ENCODE data around the gene IRF2. TPM values are rescaled to one million over a fixed set of nuclear protein-coding genes. Genes with fewer than 3 reads are reported as not detected.

IRF2 gene
- total RNA-seq, 1 donor from 2014 or later: 27.6 TPM

DNA sequence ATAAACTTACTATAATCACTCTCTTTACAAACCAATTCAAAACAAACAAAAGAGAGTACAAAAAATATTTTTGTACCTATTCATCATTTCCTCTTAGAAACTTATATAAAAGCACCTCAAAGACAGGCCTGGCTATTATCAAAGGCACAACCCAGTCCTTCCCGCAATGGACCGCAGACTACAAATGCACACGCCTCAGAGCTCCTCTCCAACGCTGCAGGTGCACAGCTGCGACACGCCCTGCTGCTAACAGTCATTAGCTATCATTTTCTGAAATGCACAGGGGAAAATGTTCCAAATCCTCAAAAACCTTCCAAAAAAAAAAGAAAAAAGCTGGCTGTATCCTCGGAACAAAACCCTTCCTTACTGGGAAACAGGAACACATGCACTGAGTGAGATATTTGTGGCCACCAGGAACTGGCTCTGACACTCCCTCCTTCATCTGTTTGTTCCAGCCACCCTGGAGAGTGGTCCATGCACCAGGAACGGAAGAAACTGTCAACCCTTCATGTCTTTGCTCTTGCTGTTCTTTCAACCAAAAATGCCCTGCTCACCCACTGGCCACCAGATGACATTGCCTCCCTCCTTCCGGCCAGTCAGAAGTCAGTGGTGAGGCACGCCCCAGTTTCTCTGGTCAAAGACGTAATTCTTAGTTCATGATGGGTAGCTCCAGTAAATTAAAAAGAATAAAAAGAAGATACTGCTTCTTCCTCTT is 16.7 kb downstream of the IRF2 start:
- peaks cover 3% of the 10 kb centered on the region for H3K27me3 Mint-ChIP-seq (ENCODE audit: unreplicated experiment)
- TF ChIP-seq CTCF (IDR thresholded peaks at IDR 0.05; ENCODE audit: unreplicated experiment): no peak
- H3K4me1 Mint-ChIP-seq (ENCODE audit: unreplicated experiment): peaks cover 66% of the 10 kb centered on the region
- H3K4me3 Mint-ChIP-seq (ENCODE audit: unreplicated experiment): no peak overlapping the region
- H3K27ac Mint-ChIP-seq (ENCODE audit: unreplicated experiment): no peak overlapping the region
- peaks cover 12% of the 10 kb centered on the region for H3K36me3 Mint-ChIP-seq (ENCODE audit: low read depth, unreplicated experiment)
- H3K9me3 Mint-ChIP-seq (ENCODE audit: unreplicated experiment): no peaks in the 10 kb centered on the region
- no peak for DNase-seq (ENCODE audit: low spot score)

- Mint-ChIP-seq H3K4me3 (ENCODE audit: unreplicated experiment) (no peak overlapping the region), H3K27me3 (ENCODE audit: unreplicated experiment) (peaks cover 3% of the 10 kb centered on the region), H3K27ac (ENCODE audit: unreplicated experiment) (no peak overlapping the region)
Measured at GRCh38 chr4:184456337-184456736, 18.0 kb downstream of the IRF2 start.

GRCh38 chr4:184455299-184455698 is 19.1 kb downstream of the IRF2 start:
- Mint-ChIP-seq H3K36me3 (ENCODE audit: low read depth, unreplicated experiment) (peaks cover 12% of the 10 kb centered on the region), H3K9me3 (ENCODE audit: unreplicated experiment) (no peaks in the 10 kb centered on the region), H3K27ac (ENCODE audit: unreplicated experiment) (no peak overlapping the region), H3K4me1 (ENCODE audit: unreplicated experiment) (peaks cover 66% of the 10 kb centered on the region), H3K27me3 (ENCODE audit: unreplicated experiment) (peaks cover 3% of the 10 kb centered on the region), H3K4me3 (ENCODE audit: unreplicated experiment) (no peak overlapping the region)
- DNase-seq (ENCODE audit: low spot score): no peak
- TF ChIP-seq CTCF (IDR thresholded peaks at IDR 0.05; ENCODE audit: unreplicated experiment): no peak

More at GRCh38 chr4:184456337-184456736, 18.0 kb downstream of the IRF2 start:
- Mint-ChIP-seq H3K36me3 (ENCODE audit: low read depth, unreplicated experiment) (peaks cover 12% of the 10 kb centered on the region), H3K9me3 (ENCODE audit: unreplicated experiment) (no peaks in the 10 kb centered on the region), H3K4me1 (ENCODE audit: unreplicated experiment) (peaks cover 71% of the 10 kb centered on the region)
- TF ChIP-seq CTCF (IDR thresholded peaks at IDR 0.05; ENCODE audit: unreplicated experiment): no peak
- DNase-seq (ENCODE audit: low spot score): no peak

DNA sequence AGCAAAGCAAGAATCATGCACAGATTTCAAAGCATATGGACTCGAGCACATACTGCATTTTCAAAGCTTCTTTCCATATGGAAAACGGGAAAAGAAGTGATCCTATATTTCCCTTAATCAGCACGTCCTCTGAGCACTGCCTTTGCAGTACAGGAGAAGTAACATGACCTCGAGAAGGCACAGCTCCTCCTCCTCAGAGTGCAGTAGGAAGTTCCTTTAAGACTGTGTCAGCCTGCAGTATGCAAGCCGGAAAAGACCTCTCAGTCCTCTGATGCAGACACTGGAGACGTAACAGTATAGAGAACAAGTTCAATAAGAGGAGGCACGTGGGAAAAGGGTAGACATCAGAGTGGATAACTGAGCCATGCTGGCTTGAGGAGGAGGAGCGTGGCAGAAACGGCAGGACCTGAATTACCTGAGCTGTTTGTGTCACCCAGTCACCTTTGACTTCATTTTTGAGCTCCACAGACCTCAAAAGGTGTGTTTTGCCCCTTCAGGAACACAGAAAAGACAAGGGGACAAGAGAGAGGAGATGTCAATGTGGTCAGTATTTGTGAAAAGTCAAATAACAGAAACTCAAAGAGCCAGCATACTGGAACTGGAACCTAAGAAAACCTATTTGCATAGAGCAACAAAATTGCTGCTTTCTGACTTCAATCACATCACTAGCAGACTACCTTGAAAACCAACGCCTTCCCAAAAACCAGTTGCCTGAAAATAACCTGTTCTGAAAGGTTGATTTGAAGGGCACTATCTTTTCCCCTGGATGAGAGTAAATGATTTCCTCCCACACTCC is 20.8 kb downstream of the IRF2 start:
- TF ChIP-seq CTCF (IDR thresholded peaks at IDR 0.05; ENCODE audit: unreplicated experiment): no peak
- peaks cover 78% of the 10 kb centered on the region for H3K4me1 Mint-ChIP-seq (ENCODE audit: unreplicated experiment)
- peaks cover 3% of the 10 kb centered on the region for H3K27me3 Mint-ChIP-seq (ENCODE audit: unreplicated experiment)
- peak overlapping the region; percentile 89 for H3K27ac Mint-ChIP-seq (ENCODE audit: unreplicated experiment)
- peak; percentile 28 for DNase-seq (ENCODE audit: low spot score)
- no peak overlapping the region for H3K4me3 Mint-ChIP-seq (ENCODE audit: unreplicated experiment)
- no peaks in the 10 kb centered on the region for H3K9me3 Mint-ChIP-seq (ENCODE audit: unreplicated experiment)
- peaks cover 24% of the 10 kb centered on the region for H3K36me3 Mint-ChIP-seq (ENCODE audit: low read depth, unreplicated experiment)

DNA sequence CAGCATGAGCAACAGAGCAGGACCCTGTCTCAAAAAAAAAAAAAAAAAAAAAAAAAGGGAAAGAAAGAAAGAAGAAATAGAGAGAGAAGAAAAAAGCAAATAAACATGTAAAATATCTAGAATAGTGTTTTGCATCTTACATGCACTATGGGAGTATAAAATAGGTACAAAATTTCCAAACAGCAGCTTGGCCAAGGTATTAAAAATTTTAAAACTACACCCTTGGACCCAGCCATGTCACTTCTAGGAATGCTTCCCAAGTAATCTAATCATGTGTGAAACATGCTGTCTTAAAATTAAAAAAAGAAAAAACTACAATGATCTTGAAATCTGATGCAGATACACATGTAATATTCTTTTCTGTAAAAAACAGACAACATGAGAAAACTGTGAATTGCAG is 21.6 kb downstream of the IRF2 start:
- TF ChIP-seq CTCF (IDR thresholded peaks at IDR 0.05; ENCODE audit: unreplicated experiment): no peak
- H3K27ac Mint-ChIP-seq (ENCODE audit: unreplicated experiment): no peak overlapping the region
- H3K4me3 Mint-ChIP-seq (ENCODE audit: unreplicated experiment): no peak overlapping the region
- H3K9me3 Mint-ChIP-seq (ENCODE audit: unreplicated experiment): no peaks in the 10 kb centered on the region
- H3K36me3 Mint-ChIP-seq (ENCODE audit: low read depth, unreplicated experiment): peaks cover 24% of the 10 kb centered on the region
- peaks cover 78% of the 10 kb centered on the region for H3K4me1 Mint-ChIP-seq (ENCODE audit: unreplicated experiment)
- no peak for DNase-seq (ENCODE audit: low spot score)
- peaks cover 5% of the 10 kb centered on the region for H3K27me3 Mint-ChIP-seq (ENCODE audit: unreplicated experiment)
